SU-DHL-6 (cell line): Measurements from ENCODE around the gene ANKRD31.

Source experiments
- H2AFZ ChIP-seq: fragments of 200-600 bp; sonication (generic); 2 replicates; pipeline ENCODE4 v1.6.1; 2014; ENCODE audit warnings: low read depth, mild to moderate bottlenecking, moderate library complexity, mixed read lengths, antibody characterized with exemption, low read length; ENCODE audit not compliant: severe bottlenecking
- H3F3A ChIP-seq: fragments of 200-600 bp; shearing (Covaris generic); 2 replicates; pipeline ENCODE4 v1.6.0; 2016; ENCODE audit warnings: antibody characterized with exemption, mild to moderate bottlenecking; ENCODE audit not compliant: insufficient read depth
- H3K27ac ChIP-seq: fragments of 200-600 bp; sonication (generic); 2 replicates; pipeline ENCODE4 v1.5.1; 2016; ENCODE audit warnings: low read depth, mild to moderate bottlenecking, low read length, moderate library complexity, mixed read lengths
- H3K27me3 ChIP-seq: fragments of 200-600 bp; sonication (generic), shearing (Covaris generic); 2 replicates; pipeline ENCODE4 v1.6.0; 2014; ENCODE audit warnings: mild to moderate bottlenecking, low read length
- H3K36me3 ChIP-seq: fragments of 200-600 bp; sonication (generic); 2 replicates; pipeline ENCODE4 v1.6.1; 2014; ENCODE audit warnings: mild to moderate bottlenecking, low read length, mixed read lengths
- H3K4me2 ChIP-seq: fragments of 300-600, 200-600 bp; shearing (Covaris generic), sonication (generic); 2 replicates; pipeline ENCODE4 v1.6.0; 2014; ENCODE audit warnings: low read length, low read depth, mild to moderate bottlenecking; ENCODE audit not compliant: poor library complexity, severe bottlenecking
- H3K4me3 ChIP-seq: fragments of 200-600 bp; sonication (generic); 2 replicates; pipeline ENCODE4 v1.5.1; 2014; ENCODE audit warnings: antibody characterized with exemption, low read length, mild to moderate bottlenecking, mixed read lengths; ENCODE audit not compliant: insufficient read depth, poor library complexity, severe bottlenecking
- H3K79me2 ChIP-seq: fragments of 200-600 bp; sonication (generic); 2 replicates; pipeline ENCODE4 v1.6.1; 2014; ENCODE audit warnings: mild to moderate bottlenecking, low read length, moderate library complexity; ENCODE audit not compliant: insufficient read depth
- H3K9ac ChIP-seq: fragments of 200-600 bp; sonication (generic); 2 replicates; pipeline ENCODE4 v1.7.0; 2014; ENCODE audit warnings: mild to moderate bottlenecking, low read length
- H3K9me2 ChIP-seq: fragments of 200-600 bp; sonication (generic); replicated peaks from 2 replicates; pipeline ENCODE4 v1.6.1; 2014; ENCODE audit warnings: low read length; ENCODE audit not compliant: insufficient read depth
- H3K9me3 ChIP-seq: fragments of 200-600 bp; sonication (generic); 2 replicates; pipeline ENCODE4 v1.6.1; 2014; ENCODE audit warnings: low read length, mixed read lengths; ENCODE audit not compliant: insufficient read depth
- H4K20me1 ChIP-seq: fragments of 200-600 bp; sonication (generic); 2 replicates; pipeline ENCODE4 v1.6.1; 2014; ENCODE audit warnings: low read depth, mild to moderate bottlenecking, antibody characterized with exemption, low read length, moderate library complexity, mixed read lengths
- EZH2phosphoT487 ChIP-seq: fragments of 200-600 bp; sonication (generic), shearing (Covaris generic); conservative IDR thresholded peaks from 2 replicates; pipeline ENCODE4 v1.6.1; 2018; ENCODE audit warnings: mild to moderate bottlenecking, antibody characterized with exemption, low read length, moderate library complexity, mixed read lengths
- TF ChIP-seq, protein P1 (sequence below): fragments of 200-600 bp; sonication (generic); IDR thresholded peaks from one replicate; pipeline ENCODE4 v1.5.1; 2017; ENCODE audit warnings: antibody characterized with exemption, mild to moderate bottlenecking, low read length, moderate library complexity; ENCODE audit not compliant: insufficient read depth, poor library complexity, severe bottlenecking

ANKRD31 gene

DNA sequence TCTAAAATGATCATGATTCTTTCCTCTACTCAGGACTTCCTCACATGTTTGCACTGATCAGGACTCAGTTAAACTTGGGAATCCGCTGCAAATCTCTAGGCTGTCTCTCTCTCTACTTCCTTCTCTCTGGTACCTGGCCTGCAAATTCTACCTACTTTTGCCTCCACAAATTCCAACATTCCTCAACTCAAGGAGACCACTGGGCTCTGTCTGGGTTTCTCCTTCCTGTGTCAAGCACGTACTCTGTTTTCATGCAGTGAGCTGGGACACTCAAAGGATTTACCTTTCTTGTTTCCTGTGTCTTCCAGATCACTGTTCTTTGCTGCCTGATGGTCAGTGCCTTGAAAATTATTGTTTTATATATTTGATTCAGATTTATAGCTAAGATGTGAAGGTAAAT, 45.9 kb upstream of the ANKRD31 start:
- Histone ChIP-seq H3K9ac (no peak overlapping the region), H3K4me3 (no peak overlapping the region), H2AFZ (no peak overlapping the region), H3K27ac (no peak overlapping the region), H4K20me1 (no peaks in the 10 kb centered on the region), H3K79me2 (no peaks in the 10 kb centered on the region), H3K36me3 (no peaks in the 10 kb centered on the region), H3K9me2 (no peaks in the 10 kb centered on the region), H3K27me3 (no peaks in the 10 kb centered on the region), H3K9me3 (no peaks in the 10 kb centered on the region), H3F3A (no peaks in the 10 kb centered on the region), H3K4me2 (no peak overlapping the region)
- TF ChIP-seq EZH2phosphoT487 = no peak
- TF ChIP-seq, protein P1, sequence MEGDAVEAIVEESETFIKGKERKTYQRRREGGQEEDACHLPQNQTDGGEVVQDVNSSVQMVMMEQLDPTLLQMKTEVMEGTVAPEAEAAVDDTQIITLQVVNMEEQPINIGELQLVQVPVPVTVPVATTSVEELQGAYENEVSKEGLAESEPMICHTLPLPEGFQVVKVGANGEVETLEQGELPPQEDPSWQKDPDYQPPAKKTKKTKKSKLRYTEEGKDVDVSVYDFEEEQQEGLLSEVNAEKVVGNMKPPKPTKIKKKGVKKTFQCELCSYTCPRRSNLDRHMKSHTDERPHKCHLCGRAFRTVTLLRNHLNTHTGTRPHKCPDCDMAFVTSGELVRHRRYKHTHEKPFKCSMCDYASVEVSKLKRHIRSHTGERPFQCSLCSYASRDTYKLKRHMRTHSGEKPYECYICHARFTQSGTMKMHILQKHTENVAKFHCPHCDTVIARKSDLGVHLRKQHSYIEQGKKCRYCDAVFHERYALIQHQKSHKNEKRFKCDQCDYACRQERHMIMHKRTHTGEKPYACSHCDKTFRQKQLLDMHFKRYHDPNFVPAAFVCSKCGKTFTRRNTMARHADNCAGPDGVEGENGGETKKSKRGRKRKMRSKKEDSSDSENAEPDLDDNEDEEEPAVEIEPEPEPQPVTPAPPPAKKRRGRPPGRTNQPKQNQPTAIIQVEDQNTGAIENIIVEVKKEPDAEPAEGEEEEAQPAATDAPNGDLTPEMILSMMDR = no peak

DNA sequence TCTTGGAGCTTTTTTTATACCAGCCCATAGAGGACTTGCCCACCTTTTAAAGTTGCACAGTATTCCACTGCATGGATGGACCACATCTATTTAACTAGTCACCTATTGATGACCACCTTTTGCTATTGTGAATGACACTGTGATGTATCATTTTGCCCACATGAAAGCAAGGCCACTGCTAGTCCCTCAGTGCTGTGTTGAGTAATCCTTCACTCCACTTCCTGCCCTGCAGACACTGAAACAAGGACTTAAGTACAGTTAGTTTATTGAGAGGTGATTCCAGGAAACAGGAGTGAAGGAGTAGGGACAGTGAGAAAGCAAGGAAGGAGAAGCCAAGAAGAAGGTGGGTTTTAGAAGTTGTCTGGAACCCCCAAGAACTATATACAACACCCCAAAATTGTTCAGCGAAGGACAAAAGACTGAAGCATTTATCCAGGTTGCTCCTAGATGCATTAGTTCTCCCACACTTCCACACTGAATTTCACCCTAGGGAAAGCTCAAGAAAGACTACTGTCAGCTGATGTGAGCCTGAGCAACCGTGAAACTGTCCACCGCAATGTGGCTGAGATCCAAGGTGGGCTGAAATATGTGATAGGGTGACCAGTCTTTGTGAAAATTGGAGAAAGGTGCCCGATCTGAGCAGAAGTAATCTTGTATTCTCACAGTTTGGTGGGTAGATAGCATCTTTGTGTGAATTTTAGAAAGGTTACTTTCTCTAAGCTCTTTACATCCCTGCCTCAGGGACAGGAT, 45.2 kb upstream of the ANKRD31 start:
- H3K27me3 ChIP-seq = no peaks in the 10 kb centered on the region
- H3K9me3 ChIP-seq = no peaks in the 10 kb centered on the region
- no peak for TF ChIP-seq EZH2phosphoT487
- TF ChIP-seq, protein P1 = no peak
- H3K4me3 ChIP-seq = no peak overlapping the region
- H3K4me2 ChIP-seq = no peak overlapping the region
- no peaks in the 10 kb centered on the region for H4K20me1 ChIP-seq
- no peaks in the 10 kb centered on the region for H3K36me3 ChIP-seq
- H3K9me2 ChIP-seq = no peaks in the 10 kb centered on the region
- H3K9ac ChIP-seq = no peak overlapping the region
- H2AFZ ChIP-seq = no peak overlapping the region
- H3F3A ChIP-seq = no peaks in the 10 kb centered on the region
- H3K79me2 ChIP-seq = no peaks in the 10 kb centered on the region
- H3K27ac ChIP-seq = no peak overlapping the region

DNA sequence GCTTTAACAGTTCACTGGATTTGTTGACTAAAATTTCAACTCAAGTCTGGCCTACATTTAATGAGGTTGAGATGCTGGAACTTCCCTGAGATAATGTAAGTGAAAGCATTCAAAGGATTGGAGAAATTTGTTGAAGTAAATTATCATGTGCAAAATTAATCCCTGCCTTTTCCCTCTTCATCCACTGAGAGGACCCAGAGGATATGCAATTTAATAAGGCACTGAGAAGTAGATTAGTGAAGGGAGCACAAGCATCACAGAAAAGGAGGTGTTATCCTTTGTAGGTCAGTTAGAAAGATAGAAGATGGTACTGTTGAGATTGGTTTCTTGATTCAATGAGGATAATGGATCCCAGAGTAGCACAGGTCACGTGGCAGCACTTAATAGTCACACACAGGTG, 42.6 kb upstream of the ANKRD31 start:
- H3K79me2 ChIP-seq = no peaks in the 10 kb centered on the region
- no peak for TF ChIP-seq EZH2phosphoT487
- TF ChIP-seq, protein P1 = no peak
- no peaks in the 10 kb centered on the region for H3K27me3 ChIP-seq
- no peaks in the 10 kb centered on the region for H4K20me1 ChIP-seq
- no peak overlapping the region for H3K4me2 ChIP-seq
- no peak overlapping the region for H3K9ac ChIP-seq
- no peak overlapping the region for H3K27ac ChIP-seq
- no peaks in the 10 kb centered on the region for H3K36me3 ChIP-seq
- no peak overlapping the region for H2AFZ ChIP-seq
- no peaks in the 10 kb centered on the region for H3K9me3 ChIP-seq
- H3F3A ChIP-seq = no peaks in the 10 kb centered on the region
- H3K4me3 ChIP-seq = no peak overlapping the region
- no peaks in the 10 kb centered on the region for H3K9me2 ChIP-seq
